Immature natural killer cell (primary cell): ENCODE measurements around the gene MAJIN. TPM values are rescaled to one million over a fixed set of nuclear protein-coding genes. Genes with fewer than 3 reads are reported as not detected.

Experiments
- DNase-seq, 3 donors: peaks; one replicate each; pipeline ENCODE4 v3.0.0; 2022; ENCODE audit warnings: mixed read lengths in 1 of 3
- H3K27ac Mint-ChIP-seq, 6 donors: one replicate each; pipeline ENCODE4 v1.8.0; 2020; ENCODE audit warnings: mixed read lengths in 6 of 6, mild to moderate bottlenecking in 5 of 6, inconsistent platforms in 4 of 6, moderate library complexity in 3 of 6
- H3K27me3 Mint-ChIP-seq, 3 donors: one replicate each; pipeline ENCODE4 v1.8.0; 2020 to 2021; ENCODE audit warnings: low read depth in 3 of 3, mild to moderate bottlenecking in 3 of 3, mixed read lengths in 3 of 3, moderate library complexity in 3 of 3, inconsistent platforms in 1 of 3
- H3K36me3 Mint-ChIP-seq, 3 donors: one replicate each; pipeline ENCODE4 v1.8.0; 2020; ENCODE audit warnings: mixed read lengths in 3 of 3, inconsistent platforms in 2 of 3, mild to moderate bottlenecking in 2 of 3
- H3K4me1 Mint-ChIP-seq, 2 donors: one replicate each; pipeline ENCODE4 v1.8.0; 2020; ENCODE audit warnings: inconsistent platforms in 2 of 2, mild to moderate bottlenecking in 2 of 2, mixed read lengths in 2 of 2, moderate library complexity in 1 of 2
- H3K4me3 Mint-ChIP-seq, 5 donors: one replicate each; pipeline ENCODE4 v1.8.0; 2020; ENCODE audit warnings: mild to moderate bottlenecking in 5 of 5, mixed read lengths in 5 of 5, inconsistent platforms in 3 of 5, moderate library complexity in 3 of 5
- H3K9me3 Mint-ChIP-seq, 6 donors: one replicate each; pipeline ENCODE4 v1.8.0; 2020; ENCODE audit warnings: mild to moderate bottlenecking in 6 of 6, mixed read lengths in 6 of 6, inconsistent platforms in 4 of 6, moderate library complexity in 3 of 6
- polyA plus RNA-seq, 3 donors: library from polyadenylated mRNA; unstranded; fragments of 300-500 nt; fragmentation: Illumina TruSeq; gene quantifications; one replicate each; pipeline ENCODE4 v1.2.3, GENCODE V29; 2021

The MAJIN gene
- polyA plus RNA-seq, 3 donors from 2014 or later, result not detected

GRCh38 chr11:64896448-64897022 is 75.4 kb downstream of the MAJIN start:
- Mint-ChIP-seq H3K4me3 (no peak overlapping the region), H3K27ac (no peak overlapping the region), H3K27me3 (peaks cover 11 to 14% (median 12%) of the 10 kb centered on the region in 3 donors), H3K36me3 (peaks cover 0 to 7% (median 3%) of the 10 kb centered on the region in 3 donors), H3K9me3 (peaks cover 0 to 1% (median 0%) of the 10 kb centered on the region in 6 donors), H3K4me1 (peaks cover 0 to 2% of the 10 kb centered on the region in 2 donors)
- DNase-seq, result no peak

- H3K27ac Mint-ChIP-seq, result no peak overlapping the region
- H3K27me3 Mint-ChIP-seq, result peaks cover 8 to 13% (median 11%) of the 10 kb centered on the region in 3 donors
- no peak overlapping the region for H3K4me3 Mint-ChIP-seq
- H3K9me3 Mint-ChIP-seq, result peaks cover 0 to 1% (median 0%) of the 10 kb centered on the region in 6 donors
- no peak for DNase-seq
- no peaks in the 10 kb centered on the region for H3K36me3 Mint-ChIP-seq
- H3K4me1 Mint-ChIP-seq, result peaks cover 0 to 2% of the 10 kb centered on the region in 2 donors
Observed at GRCh38 chr11:64894812-64895452, 77.0 kb downstream of the MAJIN start.

GRCh38 chr11:64894070-64894811 is 77.7 kb downstream of the MAJIN start:
- H3K27ac Mint-ChIP-seq, result peak overlapping the region in 2 of 6 donors; percentile 6 to 22
- H3K9me3 Mint-ChIP-seq, result peaks cover 0 to 1% (median 0%) of the 10 kb centered on the region in 6 donors
- no peak overlapping the region for H3K4me3 Mint-ChIP-seq
- DNase-seq, result peak; percentile 85 to 89 (median 86)
- peaks cover 3 to 11% (median 8%) of the 10 kb centered on the region in 3 donors for H3K27me3 Mint-ChIP-seq
- no peaks in the 10 kb centered on the region for H3K36me3 Mint-ChIP-seq
- H3K4me1 Mint-ChIP-seq, result peaks cover 0 to 2% of the 10 kb centered on the region in 2 donors

- Mint-ChIP-seq H3K4me1 (peaks cover 0 to 2% of the 10 kb centered on the region in 2 donors), H3K27me3 (peaks cover 3 to 9% (median 4%) of the 10 kb centered on the region in 3 donors), H3K9me3 (peaks cover 0 to 1% (median 0%) of the 10 kb centered on the region in 6 donors), H3K36me3 (no peaks in the 10 kb centered on the region), H3K27ac (no peak overlapping the region), H3K4me3 (no peak overlapping the region)
- DNase-seq, result no peak
Observed at GRCh38 chr11:64893194-64894069, 78.5 kb downstream of the MAJIN start.

GRCh38 chr11:64892838-64893193 is 79.1 kb downstream of the MAJIN start:
- Mint-ChIP-seq H3K36me3 (no peaks in the 10 kb centered on the region), H3K27me3 (peaks cover 2 to 10% (median 6%) of the 10 kb centered on the region in 3 donors), H3K4me3 (no peak overlapping the region), H3K27ac (no peak overlapping the region), H3K9me3 (peaks cover 0 to 1% (median 0%) of the 10 kb centered on the region in 6 donors), H3K4me1 (peaks cover 6 to 7% of the 10 kb centered on the region in 2 donors)
- no peak for DNase-seq

GRCh38 chr11:64892411-64892831 is 79.5 kb downstream of the MAJIN start:
- no peak for DNase-seq
- peaks cover 10% of the 10 kb centered on the region in 2 donors for H3K4me1 Mint-ChIP-seq
- no peak overlapping the region for H3K27ac Mint-ChIP-seq
- H3K9me3 Mint-ChIP-seq, result peaks cover 0 to 1% (median 0%) of the 10 kb centered on the region in 6 donors
- H3K36me3 Mint-ChIP-seq, result no peaks in the 10 kb centered on the region
- H3K27me3 Mint-ChIP-seq, result peaks cover 2 to 10% (median 5%) of the 10 kb centered on the region in 3 donors
- H3K4me3 Mint-ChIP-seq, result no peak overlapping the region

GRCh38 chr11:64891880-64892279 is 80.0 kb downstream of the MAJIN start:
- DNase-seq, result no peak
- Mint-ChIP-seq H3K4me1 (peaks cover 12 to 13% of the 10 kb centered on the region in 2 donors), H3K4me3 (no peak overlapping the region), H3K36me3 (no peaks in the 10 kb centered on the region), H3K9me3 (peaks cover 0 to 1% (median 0%) of the 10 kb centered on the region in 6 donors), H3K27me3 (peaks cover 2 to 10% (median 2%) of the 10 kb centered on the region in 3 donors), H3K27ac (no peak overlapping the region)

GRCh38 chr11:64891215-64891848 is 80.6 kb downstream of the MAJIN start:
- no peak for DNase-seq
- no peaks in the 10 kb centered on the region for H3K36me3 Mint-ChIP-seq
- H3K4me3 Mint-ChIP-seq, result no peak overlapping the region
- H3K27ac Mint-ChIP-seq, result no peak overlapping the region
- peaks cover 0 to 1% (median 0%) of the 10 kb centered on the region in 6 donors for H3K9me3 Mint-ChIP-seq
- peaks cover 2 to 8% (median 2%) of the 10 kb centered on the region in 3 donors for H3K27me3 Mint-ChIP-seq
- H3K4me1 Mint-ChIP-seq, result peaks cover 12 to 13% of the 10 kb centered on the region in 2 donors

GRCh38 chr11:64890522-64890939 is 81.4 kb downstream of the MAJIN start:
- peaks cover 2 to 5% (median 4%) of the 10 kb centered on the region in 3 donors for H3K27me3 Mint-ChIP-seq

GRCh38 chr11:64888729-64889511 is 83.0 kb downstream of the MAJIN start:
- no peak overlapping the region for H3K27ac Mint-ChIP-seq
- H3K27me3 Mint-ChIP-seq, result peaks cover 2 to 6% (median 3%) of the 10 kb centered on the region in 3 donors
- H3K36me3 Mint-ChIP-seq, result no peaks in the 10 kb centered on the region
- peaks cover 11 to 13% of the 10 kb centered on the region in 2 donors for H3K4me1 Mint-ChIP-seq
- H3K4me3 Mint-ChIP-seq, result no peak overlapping the region
- no peaks in the 10 kb centered on the region for H3K9me3 Mint-ChIP-seq
- no peak for DNase-seq

More at GRCh38 chr11:64890522-64890939, 81.4 kb downstream of the MAJIN start:
- Mint-ChIP-seq H3K4me3 (no peak overlapping the region), H3K36me3 (no peaks in the 10 kb centered on the region), H3K9me3 (peaks cover 0 to 1% (median 0%) of the 10 kb centered on the region in 6 donors), H3K4me1 (peaks cover 12 to 13% of the 10 kb centered on the region in 2 donors), H3K27ac (peak overlapping the region in 1 of 6 donors; percentile 49)
- DNase-seq, result no peak

GRCh38 chr11:64888406-64888728 is 83.5 kb downstream of the MAJIN start:
- Mint-ChIP-seq H3K36me3 (no peaks in the 10 kb centered on the region), H3K4me1 (peaks cover 11 to 13% of the 10 kb centered on the region in 2 donors), H3K9me3 (no peaks in the 10 kb centered on the region), H3K27ac (peak overlapping the region; percentile 44 to 92 (median 82)), H3K27me3 (peaks cover 2 to 6% (median 3%) of the 10 kb centered on the region in 3 donors), H3K4me3 (peak overlapping the region; percentile 60 to 91 (median 86))
- DNase-seq, result no peak
